Stimulated activated CD4-positive, alpha-beta T cell treated with anti-CD3 and anti-CD28 coated beads, Interleukin-15, amount 100 ng/mL, for 24 hours (primary cell): Measurements from ENCODE around the gene SLC10A3.
"Not testable (repeated sequence)": the region's sequence is repeated elsewhere in the genome, so short reads cannot be mapped to it uniquely, and the experiment has no call there.

Experiments used
- DNase-seq: peaks from one replicate; pipeline ENCODE4 v3.0.0-alpha.2; 2020

The SLC10A3 gene

GRCh38 chrX:154508384-154508745 is 17.9 kb upstream of the SLC10A3 start:
- no peak for DNase-seq

- no peak for DNase-seq
Observed at GRCh38 chrX:154507673-154508383, 17.4 kb upstream of the SLC10A3 start.

GRCh38 chrX:154506483-154507332 is 16.3 kb upstream of the SLC10A3 start:
- DNase-seq: no peak

GRCh38 chrX:154505734-154506133 is 15.3 kb upstream of the SLC10A3 start:
- no peak for DNase-seq

- DNase-seq: no peak
Observed at GRCh38 chrX:154502989-154503388, 12.6 kb upstream of the SLC10A3 start.

- no peak for DNase-seq
Observed at GRCh38 chrX:154502098-154502497, 11.7 kb upstream of the SLC10A3 start.

- not testable (repeated sequence) for DNase-seq
Observed at GRCh38 chrX:154501423-154501822, 11.0 kb upstream of the SLC10A3 start.

GRCh38 chrX:154496591-154497137 is 6.2 kb upstream of the SLC10A3 start:
- DNase-seq: not testable (repeated sequence)

GRCh38 chrX:154495472-154495922 is 5.1 kb upstream of the SLC10A3 start:
- DNase-seq: no peak

GRCh38 chrX:154494715-154495114 is 4.3 kb upstream of the SLC10A3 start:
- DNase-seq: no peak

DNA sequence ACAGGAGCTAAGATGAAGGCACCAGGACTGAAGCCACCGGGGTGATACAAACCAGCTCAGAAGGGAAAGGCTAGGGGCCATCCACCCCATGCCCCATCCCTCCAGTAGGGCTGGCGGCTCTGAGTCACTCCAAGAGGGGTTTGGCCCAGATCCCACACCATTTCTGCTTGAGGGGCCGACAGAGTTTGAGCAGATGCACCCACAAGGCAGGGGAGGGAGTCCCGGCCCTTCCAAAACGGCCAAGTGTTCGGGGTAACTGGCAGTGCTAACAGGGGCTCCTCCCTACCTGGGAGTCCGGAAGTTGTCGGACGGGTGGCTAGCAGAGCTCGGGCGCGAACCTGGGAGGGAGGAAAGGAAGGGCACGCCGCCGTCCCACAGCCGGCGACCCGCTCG is 412 bp downstream of the SLC10A3 start:
- DNase-seq: peak; percentile 48

- DNase-seq: no peak
Observed at GRCh38 chrX:154489182-154489581, 1.2 kb downstream of the SLC10A3 start.

GRCh38 chrX:154488336-154489075 is 1.9 kb downstream of the SLC10A3 start:
- DNase-seq: no peak

DNA sequence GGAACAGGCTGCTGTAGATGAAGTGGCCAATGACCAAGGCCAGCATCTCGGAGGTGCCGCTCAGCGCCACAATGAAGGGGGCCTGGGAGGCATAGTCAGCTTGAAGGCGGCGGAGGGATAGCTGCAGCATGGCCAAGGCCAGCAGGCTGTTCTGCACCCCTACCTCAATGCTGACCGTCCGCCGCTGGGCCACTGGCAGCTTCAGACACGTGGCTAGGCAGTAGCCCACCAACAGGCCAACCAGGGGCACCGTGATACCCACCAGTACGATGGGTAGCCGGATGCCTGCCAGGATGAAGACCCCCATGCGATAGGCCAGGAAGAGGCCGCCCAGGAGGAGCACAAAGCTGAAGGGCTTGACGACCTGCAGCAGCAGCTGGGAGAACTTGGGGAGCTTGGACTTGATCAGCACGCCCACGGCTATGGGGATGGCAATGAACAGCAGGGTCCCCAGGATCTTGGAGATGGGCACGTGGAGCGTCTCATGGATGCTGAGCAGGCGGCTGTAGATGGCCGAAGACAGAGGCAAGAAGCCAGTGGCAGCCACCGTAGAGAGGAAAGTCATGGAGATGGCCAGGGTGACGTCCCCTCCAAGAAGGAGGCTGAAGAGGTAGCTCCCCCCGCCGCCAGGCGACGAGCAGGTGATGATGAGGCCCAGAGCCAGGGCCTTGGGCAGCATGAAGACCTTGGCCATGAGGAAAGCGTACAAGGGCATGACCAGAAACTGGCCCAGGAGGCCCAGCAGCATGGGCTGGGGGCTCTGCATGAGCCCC is 2.7 kb downstream of the SLC10A3 start:
- no peak for DNase-seq

GRCh38 chrX:154486396-154487207 is 3.8 kb downstream of the SLC10A3 start, which contains the start of gene UBL4A:
Gene UBL4A (minus strand): TSS chrX:154486615. CDS start chrX:154486584, 31 bp downstream.
- DNase-seq: peak; percentile 69

- peak; percentile 44 for DNase-seq
Observed at GRCh38 chrX:154486052-154486395, 4.4 kb downstream of the SLC10A3 start.

DNA sequence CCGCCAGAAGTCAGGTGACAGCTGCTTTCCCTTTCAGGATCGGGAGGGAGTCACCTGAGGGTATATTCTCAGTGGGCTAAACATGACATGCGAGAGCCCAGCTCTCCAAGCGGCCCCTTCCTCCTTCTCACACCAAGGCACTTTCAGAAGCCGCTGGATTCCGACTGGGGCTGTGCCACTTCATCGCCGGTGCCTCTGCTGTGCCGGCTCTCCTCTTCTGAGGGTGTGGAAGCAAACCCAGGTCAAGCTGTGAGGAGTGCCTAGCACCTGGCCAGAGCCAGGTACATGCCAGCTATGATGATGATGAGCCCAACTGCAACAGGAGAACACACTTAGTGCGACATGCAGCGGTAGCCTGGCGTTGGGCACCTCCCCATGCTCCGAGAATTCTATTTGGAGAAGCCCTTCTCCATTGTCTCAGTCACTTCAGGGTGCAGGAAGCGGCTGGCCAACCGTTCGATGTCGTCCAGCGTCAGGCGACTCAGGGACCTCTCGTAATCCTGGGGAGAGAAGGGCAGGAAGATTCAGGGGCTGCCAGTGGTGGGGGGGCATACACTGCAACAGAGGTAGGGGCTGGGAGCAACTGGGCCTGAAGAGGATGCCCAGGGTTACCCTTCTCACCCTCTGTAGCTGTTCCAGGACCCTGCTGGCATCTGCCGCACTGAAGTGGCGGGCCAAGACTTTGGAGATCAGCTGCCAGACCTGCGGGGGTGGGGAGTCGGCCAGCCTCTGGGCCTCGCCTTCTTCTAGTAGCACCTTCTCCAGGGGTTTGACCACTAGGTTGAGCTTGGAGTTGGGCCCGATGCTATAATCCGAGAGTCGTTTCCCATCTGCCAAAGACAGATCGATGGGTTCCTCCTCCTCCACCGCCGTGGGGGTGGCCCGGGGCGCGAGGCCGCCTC is 5.0 kb downstream of the SLC10A3 start:
- DNase-seq: no peak

GRCh38 chrX:154484255-154485149 is 5.9 kb downstream of the SLC10A3 start:
- no peak for DNase-seq

- DNase-seq: no peak
Observed at GRCh38 chrX:154483325-154483724, 7.1 kb downstream of the SLC10A3 start.
